SK-N-SH (cell line): ENCODE data around the gene APOC3.

ENCODE experiments used
- CHD2 ChIP-seq: fragments of 150-350 bp; IDR thresholded peaks from 2 replicates; pipeline ENCODE4 v1.6.1; 2018; ENCODE audit warnings: low read length; ENCODE audit not compliant: partially characterized antibody
- CTCF ChIP-seq: fragments of 200-600 bp; sonication (generic); IDR thresholded peaks from 2 replicates; pipeline ENCODE4 v1.6.1; 2017; ENCODE audit warnings: antibody characterized with exemption, mild to moderate bottlenecking, moderate library complexity
- EP300 ChIP-seq, 2 experiments: IDR thresholded peaks; 2 replicates each; pipeline versions ENCODE4 v1.4.0 to v1.6.1; 2012; ENCODE audit warnings: borderline replicate concordance in 1 of 2, low read depth in 1 of 2, low read length in 1 of 2
- JUND ChIP-seq: IDR thresholded peaks from 2 replicates; pipeline ENCODE4 v1.4.0; 2012
- RCOR1 ChIP-seq: fragments of 150-350 bp; IDR thresholded peaks from 2 replicates; pipeline ENCODE4 v1.6.1; 2017; ENCODE audit warnings: antibody characterized with exemption, low read length
- SIN3A ChIP-seq: IDR thresholded peaks from 2 replicates; pipeline ENCODE4 v1.6.1; 2012; ENCODE audit warnings: low read depth, mild to moderate bottlenecking, low read length, moderate library complexity, borderline replicate concordance
- YY1 ChIP-seq: IDR thresholded peaks from 2 replicates; pipeline ENCODE4 v1.4.0; 2012; ENCODE audit warnings: low read depth, mild to moderate bottlenecking

DNA sequence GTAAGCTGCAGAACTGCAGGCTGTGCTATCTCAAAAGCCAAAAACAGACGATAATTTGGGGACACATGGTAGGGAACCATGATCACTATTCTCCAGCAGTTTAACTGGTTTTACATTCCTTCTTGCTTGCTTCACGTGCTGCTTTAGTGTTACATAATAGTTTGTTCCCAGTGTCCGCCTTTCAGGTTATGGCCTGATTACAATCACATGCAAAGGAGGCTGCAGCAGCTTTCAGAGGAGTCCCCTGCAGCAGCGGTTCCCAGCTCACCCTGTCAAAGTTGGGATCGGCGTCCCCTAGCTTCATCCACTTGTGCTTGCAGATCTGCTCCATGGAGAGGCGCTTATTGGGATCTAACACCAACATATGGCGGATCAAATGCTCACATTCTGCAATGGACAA, 46.9 kb downstream of the APOC3 start:
- no peak for TF ChIP-seq EP300 (IDR thresholded peaks at IDR 0.05; ENCODE audit: borderline replicate concordance in 1 of 2, low read depth in 1 of 2, low read length in 1 of 2)
- TF ChIP-seq RCOR1 = no peak
- no peak for TF ChIP-seq CHD2
- TF ChIP-seq SIN3A = no peak
- TF ChIP-seq CTCF = no peak
- no peak for TF ChIP-seq JUND
- no peak for TF ChIP-seq YY1
